ENCODE data around the gene GABRG2. TPM values are rescaled to one million over a fixed set of nuclear protein-coding genes. Genes with fewer than 3 reads are reported as not detected.
"Not testable (repeated sequence)": the region's sequence is repeated elsewhere in the genome, so short reads cannot be mapped to it uniquely, and the experiment has no call there.

GABRG2 gene
- not detected for total RNA-seq

GRCh38 chr5:162067655-162068411 lies at the start of gene GABRG2:
TSS of gene GABRG2 (plus strand) at chr5:162067773. CDS start at chr5:162068000, 227 bp downstream.
- H3K27ac Mint-ChIP-seq: no peak within 1 kb of the TSS
- H3K4me3 Mint-ChIP-seq: no peak within 1 kb of the TSS
- intact Hi-C loops (cut with DNase I, micrococcal nuclease): no loop called here

GRCh38 chr5:162025312-162025711 lies 42.3 kb upstream of the GABRG2 start:
- peaks cover 5% of the 10 kb centered on the region for H3K9me3 Mint-ChIP-seq (ENCODE audit: low read depth)
- intact Hi-C loops (cut with DNase I, micrococcal nuclease): no loop called here
- ChIA-PET POLR2A (interaction anchor here (0.6 kb wide), 1 partner anchor 25 kb away, joined by 4 read pairs; no protein-coding TSS in a partner anchor), CTCF (interaction anchor here (1.6 kb wide), 1 partner anchor 9 kb away, joined by 4 read pairs; no protein-coding TSS in a partner anchor)
- H3K27me3 Mint-ChIP-seq: no peaks in the 10 kb centered on the region
- no peaks in the 10 kb centered on the region for H3K36me3 Mint-ChIP-seq (ENCODE audit: low read depth)
- DNase-seq (no peak), ATAC-seq (no peak)
- no peak overlapping the region for H3K27ac Mint-ChIP-seq
- H3K4me1 Mint-ChIP-seq: no peaks in the 10 kb centered on the region
- H3K4me3 Mint-ChIP-seq: no peak overlapping the region

More at GRCh38 chr5:162067655-162068411, at the start of gene GABRG2:
- peaks cover 4% of the 10 kb centered on the region for H3K9me3 Mint-ChIP-seq (ENCODE audit: low read depth)
- CTCF ChIA-PET: no interaction called here
- POLR2A ChIA-PET: no interaction called here
- no peak for DNase-seq
- H3K4me1 Mint-ChIP-seq: no peaks in the 10 kb centered on the region
- H3K27me3 Mint-ChIP-seq: peaks cover 10% of the 10 kb centered on the region
- H3K36me3 Mint-ChIP-seq (ENCODE audit: low read depth): no peaks in the 10 kb centered on the region
- no peak for ATAC-seq

GRCh38 chr5:162026803-162027202 lies 40.8 kb upstream of the GABRG2 start:
- intact Hi-C loops (cut with DNase I, micrococcal nuclease): no loop called here
- Mint-ChIP-seq H3K4me3 (no peak overlapping the region), H3K9me3 (ENCODE audit: low read depth) (peaks cover 5% of the 10 kb centered on the region), H3K27me3 (no peaks in the 10 kb centered on the region), H3K4me1 (no peaks in the 10 kb centered on the region), H3K27ac (no peak overlapping the region), H3K36me3 (ENCODE audit: low read depth) (no peaks in the 10 kb centered on the region)
- CTCF ChIA-PET: no interaction called here
- ATAC-seq: no peak
- POLR2A ChIA-PET: no interaction called here
- no peak for DNase-seq

GRCh38 chr5:162037431-162037830 lies 30.1 kb upstream of the GABRG2 start:
- DNase-seq (no peak), ATAC-seq (no peak)
- ChIA-PET CTCF (no interaction called here), POLR2A (interaction anchor here (0.5 kb wide), 1 partner anchor 59 kb away, joined by 13 read pairs; no protein-coding TSS in a partner anchor)
- H3K27ac Mint-ChIP-seq: no peak overlapping the region
- H3K9me3 Mint-ChIP-seq (ENCODE audit: low read depth): no peaks in the 10 kb centered on the region
- H3K4me3 Mint-ChIP-seq: no peak overlapping the region
- H3K27me3 Mint-ChIP-seq: no peaks in the 10 kb centered on the region
- no peaks in the 10 kb centered on the region for H3K36me3 Mint-ChIP-seq (ENCODE audit: low read depth)
- no peaks in the 10 kb centered on the region for H3K4me1 Mint-ChIP-seq
- intact Hi-C loops (cut with DNase I, micrococcal nuclease): no loop called here

- H3K4me1 Mint-ChIP-seq: no peaks in the 10 kb centered on the region
- DNase-seq (no peak), ATAC-seq (no peak)
- CTCF ChIA-PET: no interaction called here
- POLR2A ChIA-PET: no interaction called here
- no peaks in the 10 kb centered on the region for H3K36me3 Mint-ChIP-seq (ENCODE audit: low read depth)
- no peak overlapping the region for H3K4me3 Mint-ChIP-seq
- H3K27me3 Mint-ChIP-seq: no peaks in the 10 kb centered on the region
- H3K9me3 Mint-ChIP-seq (ENCODE audit: low read depth): no peaks in the 10 kb centered on the region
- no peak overlapping the region for H3K27ac Mint-ChIP-seq
- intact Hi-C loops (cut with DNase I, micrococcal nuclease): no loop called here
These were observed 20.3 kb upstream of the GABRG2 start for GRCh38 chr5:162047279-162047678.

GRCh38 chr5:162052676-162053075 lies 14.9 kb upstream of the GABRG2 start:
- intact Hi-C loops (cut with DNase I, micrococcal nuclease): no loop called here
- ATAC-seq (no peak), DNase-seq (no peak)
- Mint-ChIP-seq H3K4me3 (no peak overlapping the region), H3K27ac (no peak overlapping the region), H3K36me3 (ENCODE audit: low read depth) (no peaks in the 10 kb centered on the region), H3K4me1 (no peaks in the 10 kb centered on the region), H3K27me3 (no peaks in the 10 kb centered on the region), H3K9me3 (ENCODE audit: low read depth) (peaks cover 4% of the 10 kb centered on the region)
- ChIA-PET CTCF (no interaction called here), POLR2A (no interaction called here)

- H3K36me3 Mint-ChIP-seq (ENCODE audit: low read depth); H3K4me3 Mint-ChIP-seq; H3K4me1 Mint-ChIP-seq; intact Hi-C loops (cut with DNase I, micrococcal nuclease); H3K9me3 Mint-ChIP-seq (ENCODE audit: low read depth); CTCF ChIA-PET; H3K27me3 Mint-ChIP-seq; H3K27ac Mint-ChIP-seq; POLR2A ChIA-PET; ATAC-seq; DNase-seq: not testable (repeated sequence)
These were observed 12.5 kb upstream of the GABRG2 start for GRCh38 chr5:162055095-162055494.

GRCh38 chr5:162067162-162067561 lies 411 bp upstream of the GABRG2 start:
- Mint-ChIP-seq H3K9me3 (ENCODE audit: low read depth) (peaks cover 4% of the 10 kb centered on the region), H3K27me3 (peaks cover 10% of the 10 kb centered on the region), H3K4me3 (no peak overlapping the region), H3K36me3 (ENCODE audit: low read depth) (no peaks in the 10 kb centered on the region), H3K27ac (no peak overlapping the region), H3K4me1 (no peaks in the 10 kb centered on the region)
- CTCF ChIA-PET: no interaction called here
- POLR2A ChIA-PET: no interaction called here
- DNase-seq: no peak
- intact Hi-C loops (cut with DNase I, micrococcal nuclease): no loop called here
- no peak for ATAC-seq

- H3K9me3 Mint-ChIP-seq (ENCODE audit: low read depth): peaks cover 4% of the 10 kb centered on the region
- POLR2A ChIA-PET: no interaction called here
- no peak for ATAC-seq
- CTCF ChIA-PET: no interaction called here
- no peak overlapping the region for H3K4me3 Mint-ChIP-seq
- intact Hi-C loops (cut with DNase I, micrococcal nuclease): no loop called here
- H3K36me3 Mint-ChIP-seq (ENCODE audit: low read depth): no peaks in the 10 kb centered on the region
- peaks cover 10% of the 10 kb centered on the region for H3K27me3 Mint-ChIP-seq
- H3K4me1 Mint-ChIP-seq: no peaks in the 10 kb centered on the region
- peak; percentile 11 for DNase-seq
- H3K27ac Mint-ChIP-seq: no peak overlapping the region
These were observed 839 bp downstream of the GABRG2 start for GRCh38 chr5:162068412-162068811.

- no peak overlapping the region for H3K4me3 Mint-ChIP-seq
- CTCF ChIA-PET: no interaction called here
- H3K4me1 Mint-ChIP-seq: no peaks in the 10 kb centered on the region
These were observed 1.4 kb downstream of the GABRG2 start for GRCh38 chr5:162068936-162069335.

GRCh38 chr5:162078805-162079204 lies 11.2 kb downstream of the GABRG2 start:
- ATAC-seq: no peak
- Mint-ChIP-seq H3K9me3 (ENCODE audit: low read depth) (no peaks in the 10 kb centered on the region), H3K27ac (no peak overlapping the region), H3K27me3 (no peaks in the 10 kb centered on the region), H3K4me3 (no peak overlapping the region), H3K36me3 (ENCODE audit: low read depth) (no peaks in the 10 kb centered on the region), H3K4me1 (no peaks in the 10 kb centered on the region)
- intact Hi-C loops (cut with DNase I, micrococcal nuclease): no loop called here
- ChIA-PET CTCF (no interaction called here), POLR2A (no interaction called here)
- DNase-seq: no peak

More at GRCh38 chr5:162068936-162069335, 1.4 kb downstream of the GABRG2 start:
- ATAC-seq (no peak), DNase-seq (no peak)
- POLR2A ChIA-PET: no interaction called here
- Mint-ChIP-seq H3K36me3 (ENCODE audit: low read depth) (no peaks in the 10 kb centered on the region), H3K9me3 (ENCODE audit: low read depth) (peaks cover 4% of the 10 kb centered on the region), H3K27ac (no peak overlapping the region), H3K27me3 (peaks cover 10% of the 10 kb centered on the region)
- intact Hi-C loops (cut with DNase I, micrococcal nuclease): no loop called here

- ATAC-seq (no peak), DNase-seq (no peak)
- CTCF ChIA-PET: no interaction called here
- no peaks in the 10 kb centered on the region for H3K4me1 Mint-ChIP-seq
- no peaks in the 10 kb centered on the region for H3K27me3 Mint-ChIP-seq
- H3K4me3 Mint-ChIP-seq: no peak overlapping the region
- intact Hi-C loops (cut with DNase I, micrococcal nuclease): no loop called here
- POLR2A ChIA-PET: no interaction called here
- no peaks in the 10 kb centered on the region for H3K36me3 Mint-ChIP-seq (ENCODE audit: low read depth)
- H3K9me3 Mint-ChIP-seq (ENCODE audit: low read depth): peaks cover 2% of the 10 kb centered on the region
- no peak overlapping the region for H3K27ac Mint-ChIP-seq
These were observed 23.8 kb downstream of the GABRG2 start for GRCh38 chr5:162091336-162091735.

Data from activated CD4-positive, alpha-beta T cell treated with anti-CD3 and anti-CD28 coated beads for 36 hours (primary cell).